ENCODE measurements around the gene CLCN6.

The CLCN6 gene

GRCh38 chr1:11817192-11817591 is 11.2 kb downstream of the CLCN6 start:
- intact Hi-C loops (cut with DNase I): no loop called here
- peak in 1 of 10 donors; percentile 31 for DNase-seq

DNA sequence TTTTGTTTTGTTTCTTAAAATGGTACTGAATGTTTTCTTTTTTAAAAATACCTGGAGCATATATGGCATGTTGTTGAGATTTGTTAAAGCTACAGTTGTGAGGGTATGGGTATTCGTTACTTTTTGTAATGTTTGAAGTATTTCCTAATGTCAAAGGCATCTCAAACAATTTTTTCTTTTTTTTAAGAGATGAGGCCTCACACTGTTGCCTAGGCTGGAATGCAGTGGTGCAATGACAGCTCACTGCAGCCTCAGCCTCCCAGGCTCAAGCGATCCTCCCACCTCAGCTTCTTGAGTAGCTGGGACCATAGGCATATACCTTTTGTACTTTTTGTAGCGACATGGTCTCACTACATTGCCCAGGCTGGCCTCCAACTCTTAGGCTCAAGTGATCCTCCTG is 16.1 kb downstream of the CLCN6 start:
- intact Hi-C loops (cut with DNase I): no loop called here
- no peak for DNase-seq

DNA sequence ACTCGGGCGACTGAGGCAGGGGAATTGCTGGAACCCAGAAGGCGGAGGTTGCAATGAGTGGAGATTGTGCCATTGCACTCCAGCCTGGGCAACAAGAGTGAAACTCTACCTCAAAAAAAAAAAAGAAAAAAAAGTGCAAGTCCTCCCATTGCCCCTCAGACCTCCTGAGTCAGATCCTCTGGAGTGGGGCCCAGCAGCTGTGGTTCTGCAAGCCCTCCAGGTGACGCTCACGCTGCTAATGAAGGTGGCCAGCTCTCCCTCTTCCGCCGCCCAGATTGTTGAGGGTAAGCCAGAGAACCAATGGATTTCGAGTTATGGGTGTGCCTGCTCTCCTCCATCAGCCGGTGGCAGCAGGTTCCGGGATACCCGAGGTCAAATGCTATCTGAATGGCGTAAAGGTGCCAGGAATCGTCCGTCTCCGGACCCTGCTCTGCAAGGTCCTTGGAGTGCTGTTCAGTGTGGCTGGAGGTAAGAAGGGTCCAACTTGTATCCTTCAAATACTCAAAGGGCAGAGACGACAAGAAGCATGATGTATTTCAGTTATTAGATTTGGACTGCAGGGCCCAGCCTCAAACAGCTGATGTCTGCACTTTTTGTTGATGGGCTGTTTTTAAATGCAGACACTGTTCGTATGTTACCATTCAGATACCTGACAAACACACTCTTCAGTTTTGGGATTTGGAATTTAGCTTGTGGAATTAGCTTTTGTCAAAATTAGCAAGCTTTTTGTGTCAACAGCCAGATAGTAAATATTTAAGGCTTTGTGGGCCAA is 17.6 kb downstream of the CLCN6 start:
- DNase-seq: peak in 1 of 10 donors; percentile 61
- intact Hi-C loops (cut with DNase I): no loop called here

DNA sequence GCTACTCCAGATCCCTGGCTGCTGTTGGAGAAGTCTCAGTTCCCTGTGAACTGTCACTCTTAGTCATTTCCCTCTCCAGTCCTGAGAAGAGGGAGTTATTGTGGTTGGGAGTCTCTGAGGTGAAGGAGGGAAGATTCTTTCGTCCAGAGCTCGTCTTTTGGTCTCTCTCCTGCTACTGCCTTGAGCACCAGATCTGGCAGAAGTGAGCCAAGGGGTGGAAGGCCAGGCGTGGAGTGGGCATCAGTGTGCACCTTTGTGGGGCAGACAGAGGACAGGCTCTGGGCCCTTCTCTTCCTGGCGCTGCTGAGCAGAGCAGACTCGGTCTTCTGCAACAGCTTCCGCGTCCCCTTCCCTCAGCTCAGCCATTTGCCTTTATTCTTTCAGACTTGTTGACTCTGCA is 19.1 kb downstream of the CLCN6 start:
- intact Hi-C loops (cut with DNase I): no loop called here
- DNase-seq: peak in 1 of 10 donors; percentile 77

DNA sequence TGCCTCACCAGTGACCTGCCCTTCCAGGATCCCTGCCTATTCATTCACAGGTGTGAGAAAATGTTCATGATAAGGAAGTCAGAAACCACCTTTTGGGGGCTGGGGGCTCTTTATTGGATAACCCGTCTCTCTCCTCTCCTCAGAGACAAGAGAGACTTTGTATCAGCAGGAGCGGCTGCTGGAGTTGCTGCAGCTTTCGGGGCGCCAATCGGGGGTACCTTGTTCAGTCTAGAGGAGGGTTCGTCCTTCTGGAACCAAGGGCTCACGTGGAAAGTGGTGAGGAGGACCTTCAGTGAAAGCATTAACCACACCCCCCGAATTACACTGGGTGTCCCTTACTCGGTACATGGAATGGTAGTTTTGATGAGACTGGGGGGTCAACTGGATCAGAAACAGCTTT is 21.0 kb downstream of the CLCN6 start:
- peak in 1 of 10 donors; percentile 24 for DNase-seq
- intact Hi-C loops (cut with DNase I): no loop called here

DNA sequence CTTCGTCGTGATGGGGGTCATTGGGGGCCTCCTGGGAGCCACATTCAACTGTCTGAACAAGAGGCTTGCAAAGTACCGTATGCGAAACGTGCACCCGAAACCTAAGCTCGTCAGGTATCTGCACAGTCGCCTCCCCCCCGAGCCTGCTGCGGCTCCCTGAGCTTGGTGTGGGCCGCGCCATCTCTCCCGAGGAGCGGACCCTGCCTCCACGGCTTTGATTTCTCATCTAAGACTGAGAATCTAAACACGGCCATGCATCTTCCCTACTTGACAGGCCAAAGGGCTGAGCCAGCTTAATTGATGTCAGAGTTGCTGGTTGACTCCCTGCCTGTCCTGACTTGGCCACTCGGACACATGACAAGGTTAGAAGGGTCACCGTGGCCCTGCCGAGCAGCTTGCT is 22.5 kb downstream of the CLCN6 start:
- intact Hi-C loops (cut with DNase I): no loop called here
- peak in 1 of 10 donors; percentile 58 for DNase-seq

GRCh38 chr1:11831945-11832725 is 26.1 kb downstream of the CLCN6 start:
- intact Hi-C loops (cut with DNase I): loop anchor here (10.0 kb wide), 1 partner anchor 133 kb away; no protein-coding TSS in a partner anchor
- DNase-seq: peak in 1 of 10 donors; percentile 62

DNA sequence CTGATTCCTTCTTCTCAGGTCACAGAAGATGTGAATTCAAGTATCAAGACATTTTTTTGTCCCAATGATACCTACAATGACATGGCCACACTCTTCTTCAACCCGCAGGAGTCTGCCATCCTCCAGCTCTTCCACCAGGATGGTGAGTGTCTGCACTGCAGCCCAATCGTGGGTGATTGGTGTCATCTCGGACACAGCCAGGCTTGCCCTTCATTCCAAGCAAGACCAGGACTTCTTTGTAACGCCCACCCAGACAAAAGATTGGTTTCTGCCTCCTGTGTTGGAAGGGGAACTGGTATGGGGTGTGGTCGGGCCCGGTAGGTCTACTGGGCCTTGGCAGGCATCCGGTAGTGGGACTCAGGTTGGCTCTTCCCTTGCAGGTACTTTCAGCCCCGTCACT is 27.5 kb downstream of the CLCN6 start:
- DNase-seq: peak in 2 of 10 donors; percentile 15 to 37

GRCh38 chr1:11833900-11834299 is 27.9 kb downstream of the CLCN6 start:
- intact Hi-C loops (cut with DNase I): loop anchor here (10.0 kb wide), 1 partner anchor 131 kb away; no protein-coding TSS in a partner anchor

More for the DNA sequence above, 27.5 kb downstream of the CLCN6 start:
- intact Hi-C loops (cut with DNase I): loop anchor here (10.0 kb wide), 1 partner anchor 131 kb away; no protein-coding TSS in a partner anchor

GRCh38 chr1:11835441-11836225 is 29.6 kb downstream of the CLCN6 start:
- intact Hi-C loops (cut with DNase I): loop anchor here (5.0 to 10.0 kb wide), 2 partner anchors 72 to 129 kb away; no protein-coding TSS in a partner anchor
- peak in 2 of 10 donors; percentile 68 to 75 for DNase-seq

More at GRCh38 chr1:11833900-11834299, 27.9 kb downstream of the CLCN6 start:
- peak in 1 of 10 donors; percentile 30 for DNase-seq

GRCh38 chr1:11836955-11837766 is 31.2 kb downstream of the CLCN6 start:
- DNase-seq: peak in 1 of 10 donors; percentile 75
- intact Hi-C loops (cut with DNase I): loop anchor here (5.0 to 10.0 kb wide), 2 partner anchors 70 to 128 kb away; no protein-coding TSS in a partner anchor

- intact Hi-C loops (cut with DNase I): loop anchor here (1.0 to 10.0 kb wide), 3 partner anchors 56 to 127 kb away; no protein-coding TSS in a partner anchor
Observed at GRCh38 chr1:11837767-11838348, 31.9 kb downstream of the CLCN6 start.

DNA sequence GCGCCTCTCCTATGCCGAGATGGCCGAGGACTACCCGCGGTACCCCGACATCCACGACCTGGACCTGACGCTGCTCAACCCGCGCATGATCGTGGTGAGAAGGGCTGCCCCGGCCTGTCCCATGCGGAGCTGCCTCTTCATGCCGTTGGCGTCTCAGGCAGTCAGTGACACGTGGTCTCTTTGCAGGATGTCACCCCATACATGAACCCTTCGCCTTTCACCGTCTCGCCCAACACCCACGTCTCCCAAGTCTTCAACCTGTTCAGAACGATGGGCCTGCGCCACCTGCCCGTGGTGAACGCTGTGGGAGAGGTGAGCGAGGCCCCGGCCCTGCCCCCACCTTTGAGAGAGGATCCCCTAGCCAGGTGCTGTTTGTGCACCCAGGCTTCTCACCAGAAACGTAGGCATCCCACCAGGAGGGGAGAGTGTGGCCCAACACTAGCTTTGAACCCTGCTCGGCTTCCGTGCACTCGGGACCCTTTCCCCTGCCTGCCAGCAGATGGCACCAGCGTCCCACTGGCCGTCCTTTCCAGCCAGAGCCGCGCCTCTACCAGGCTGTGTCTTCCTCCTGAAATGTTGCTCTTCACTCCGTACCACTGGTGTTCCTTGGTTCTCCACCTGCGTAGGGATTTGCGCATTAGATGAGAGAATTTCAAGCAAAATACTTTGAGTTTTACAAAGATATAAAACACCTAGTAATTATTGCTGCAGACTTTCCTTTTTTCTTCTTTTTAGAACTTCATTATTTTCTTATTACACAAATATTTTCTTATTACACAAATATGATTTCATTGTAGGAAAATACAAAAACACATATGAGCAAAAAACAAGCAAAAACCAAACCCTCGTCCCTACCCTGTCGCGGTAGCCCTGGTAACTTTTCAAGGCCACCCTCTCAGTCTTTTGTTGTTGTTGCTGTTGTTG is 32.6 kb downstream of the CLCN6 start:
- intact Hi-C loops (cut with DNase I): loop anchor here (1.0 to 10.0 kb wide), 3 partner anchors 56 to 126 kb away; no protein-coding TSS in a partner anchor
- peak; percentile 54 to 97 (median 81) for DNase-seq

More at GRCh38 chr1:11837767-11838348, 31.9 kb downstream of the CLCN6 start:
- DNase-seq: peak in 1 of 10 donors; percentile 53

- intact Hi-C loops (cut with DNase I): loop anchor here (5.0 to 10.0 kb wide), 2 partner anchors 67 to 125 kb away; no protein-coding TSS in a partner anchor
- peak in 2 of 10 donors; percentile 76 to 79 for DNase-seq
Observed at GRCh38 chr1:11839727-11840705, 34.0 kb downstream of the CLCN6 start.

DNA sequence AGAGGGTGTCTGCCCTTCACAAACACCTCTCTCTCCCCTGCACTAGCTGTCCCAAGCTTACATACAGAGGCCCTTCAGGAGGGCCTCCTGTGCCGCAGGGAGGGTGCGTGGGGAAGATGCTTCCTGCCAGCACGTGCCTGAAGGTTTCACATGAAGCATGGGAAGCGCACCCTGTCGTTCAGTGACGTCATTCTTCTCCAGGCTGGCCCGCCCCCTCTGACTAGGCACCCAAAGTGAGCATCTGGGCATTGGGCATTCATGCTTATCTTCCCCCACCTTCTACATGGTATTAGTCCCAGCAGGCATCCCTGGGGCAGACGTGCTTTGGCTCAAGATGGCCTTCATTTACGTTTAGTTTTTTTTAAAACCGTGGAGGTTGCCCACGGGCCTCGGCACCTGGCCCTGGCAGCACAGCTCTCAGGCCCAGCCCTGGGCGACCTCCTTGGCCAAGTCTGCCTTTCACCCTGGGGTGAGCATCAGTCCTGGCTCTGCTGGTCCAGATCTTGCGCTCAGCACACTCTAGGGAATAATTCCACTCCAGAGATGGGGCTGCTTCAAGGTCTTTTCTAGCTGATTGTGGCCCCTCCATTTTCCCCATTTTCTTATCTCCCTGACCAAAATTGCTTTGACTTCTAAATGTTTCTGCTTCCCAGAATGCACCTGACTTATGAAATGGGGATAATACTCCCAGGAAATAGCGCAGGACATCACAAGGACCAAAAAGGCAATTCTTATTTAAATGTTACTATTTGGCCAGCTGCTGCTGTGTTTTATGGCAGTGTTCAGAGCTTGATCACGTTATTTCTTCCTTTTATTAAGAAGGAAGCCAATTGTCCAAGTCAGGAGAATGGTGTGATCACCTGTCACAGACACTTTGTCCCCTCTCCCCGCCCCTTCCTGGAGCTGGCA is 35.5 kb downstream of the CLCN6 start:
- intact Hi-C loops (cut with DNase I): no loop called here
- DNase-seq: peak in 3 of 10 donors; percentile 18 to 73 (median 55)

Measured in posterior cingulate gyrus (tissue), 11 donors.